Forelimb muscle (tissue), 1 donor: ENCODE results near the gene SHISAL1. TPM values are rescaled to one million over a fixed set of nuclear protein-coding genes. Genes with fewer than 3 reads are reported as not detected.

ENCODE experiments used
- polyA plus RNA-seq: library from polyadenylated mRNA; unstranded; fragments of 120-200 nt; gene quantifications from one replicate; pipeline ENCODE4 v1.2.1, GENCODE V29; 2013; ENCODE audit not compliant: insufficient read length

Gene SHISAL1
- polyA plus RNA-seq, 1 donor: 17.1 TPM

Other genes starting within 250 kb of the SHISAL1 start
- gene PARVG, start 132.0 kb downstream of the SHISAL1 start, polyA plus RNA-seq: 3.4 TPM
- gene RTL6, start 185.3 kb upstream of the SHISAL1 start, polyA plus RNA-seq: 22.7 TPM